NK-92 (cell line): ENCODE data around the gene NRG3.

ENCODE experiments used
- DNase-seq: peaks from one replicate; lab custom pipeline; 2025; ENCODE audit not compliant: unreplicated experiment; lab: John Stamatoyannopoulos, UW

NRG3 gene

GRCh38 chr10:81882011-81882410 is 7.0 kb downstream of the NRG3 start:
- no peak for DNase-seq

DNA sequence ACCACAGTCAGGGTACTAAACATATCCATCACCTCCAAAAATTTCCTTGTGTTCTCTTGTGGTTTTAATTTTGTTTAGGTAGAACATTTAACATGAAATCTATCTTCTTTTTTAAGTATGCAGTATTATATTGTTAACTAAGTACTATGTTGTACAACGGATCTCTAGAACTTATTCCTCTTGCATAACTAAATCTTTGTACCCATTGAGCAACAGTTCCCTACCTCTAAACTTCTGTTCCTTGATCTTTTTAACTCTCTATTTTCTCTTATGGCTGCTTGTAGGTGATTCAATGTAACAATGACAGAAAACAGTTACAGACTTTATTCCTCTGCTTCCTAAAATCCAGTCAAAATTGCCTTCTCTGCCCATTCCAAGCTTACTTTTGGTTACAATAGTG is 9.9 kb downstream of the NRG3 start:
- DNase-seq, result no peak

GRCh38 chr10:81885491-81885890 is 10.5 kb downstream of the NRG3 start:
- no peak for DNase-seq

DNA sequence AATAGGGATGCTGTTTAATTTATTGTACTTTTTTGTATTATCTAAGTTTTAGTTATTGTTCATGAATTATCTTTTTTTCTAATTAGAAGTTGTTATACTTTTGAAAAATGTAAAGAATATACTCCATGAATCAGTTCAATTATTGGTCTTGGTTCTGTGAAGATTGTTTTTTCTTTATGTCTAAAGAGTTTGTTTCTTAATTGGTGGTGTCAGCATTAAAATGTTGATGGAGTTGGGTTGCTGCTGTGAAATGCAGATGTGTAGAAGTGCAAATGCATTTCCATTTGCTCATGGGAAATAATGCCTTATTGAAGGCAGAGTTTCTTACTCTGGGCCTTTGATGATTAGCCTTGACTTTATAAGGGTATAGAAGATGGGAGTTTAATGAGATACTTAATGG is 11.9 kb downstream of the NRG3 start:
- DNase-seq, result no peak

GRCh38 chr10:81889181-81889769 is 14.3 kb downstream of the NRG3 start:
- DNase-seq, result no peak

DNA sequence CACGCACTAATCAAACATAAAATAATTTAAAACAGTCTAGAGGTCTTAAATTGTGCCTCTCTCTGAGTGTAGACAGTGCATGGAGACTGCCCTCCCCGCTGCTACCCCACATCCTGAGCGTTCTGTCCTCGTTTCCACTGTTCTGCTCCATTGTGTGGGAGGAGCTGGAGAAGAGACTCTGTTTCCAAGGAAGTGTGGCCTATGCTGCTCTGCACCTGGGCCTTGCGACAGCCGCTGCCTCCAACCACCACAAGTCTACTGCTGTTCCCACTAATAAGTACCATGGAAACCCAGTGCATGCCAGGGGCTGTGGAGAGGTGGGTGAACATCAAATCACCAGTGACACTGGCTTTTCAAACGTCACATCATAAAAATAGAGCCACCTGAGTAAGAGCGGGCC is 19.6 kb downstream of the NRG3 start:
- DNase-seq, result no peak

GRCh38 chr10:81898518-81898917 is 23.5 kb downstream of the NRG3 start:
- DNase-seq, result no peak

GRCh38 chr10:81900989-81901388 is 26.0 kb downstream of the NRG3 start:
- DNase-seq, result no peak

DNA sequence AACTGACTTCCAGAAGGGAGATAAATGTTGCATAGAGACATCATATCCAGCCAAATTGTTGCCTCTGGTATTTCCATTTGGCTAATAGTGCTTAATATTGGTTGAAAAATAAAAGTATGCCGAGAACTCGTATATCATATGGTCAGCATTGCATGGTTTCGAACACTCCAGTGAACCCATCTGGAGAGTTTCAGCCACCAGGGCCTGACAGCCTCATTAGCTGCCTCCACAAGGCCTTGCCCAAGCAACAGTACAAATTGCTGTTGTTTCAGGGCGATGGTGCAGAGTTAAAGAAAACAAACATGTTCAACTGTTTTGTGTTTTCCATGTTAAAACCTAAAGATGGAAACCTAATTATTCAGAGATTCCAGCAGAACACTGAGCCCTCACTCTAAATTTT is 28.5 kb downstream of the NRG3 start:
- DNase-seq, result no peak

GRCh38 chr10:81905161-81905560 is 30.2 kb downstream of the NRG3 start:
- DNase-seq, result no peak

DNA sequence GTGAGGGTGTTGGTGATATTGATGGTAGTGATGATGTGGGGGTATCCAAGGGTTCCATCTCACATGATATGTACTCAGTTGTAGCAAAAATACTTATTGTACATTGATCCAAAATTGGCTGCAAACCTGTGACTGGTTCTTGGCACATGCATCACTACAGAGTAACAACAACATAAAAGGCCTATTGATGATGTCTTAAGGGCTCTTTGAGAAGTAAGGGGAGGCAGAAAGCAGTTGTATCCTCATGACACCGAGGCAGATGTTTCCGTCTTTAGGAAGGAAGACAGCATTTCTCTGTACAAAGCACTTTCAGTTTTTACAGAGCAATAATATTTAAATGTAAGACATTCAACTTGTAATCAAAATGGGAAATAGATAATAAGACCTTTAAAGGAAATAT is 34.5 kb downstream of the NRG3 start:
- no peak for DNase-seq

- DNase-seq, result no peak
These were observed 36.3 kb downstream of the NRG3 start for GRCh38 chr10:81911328-81911727.

DNA sequence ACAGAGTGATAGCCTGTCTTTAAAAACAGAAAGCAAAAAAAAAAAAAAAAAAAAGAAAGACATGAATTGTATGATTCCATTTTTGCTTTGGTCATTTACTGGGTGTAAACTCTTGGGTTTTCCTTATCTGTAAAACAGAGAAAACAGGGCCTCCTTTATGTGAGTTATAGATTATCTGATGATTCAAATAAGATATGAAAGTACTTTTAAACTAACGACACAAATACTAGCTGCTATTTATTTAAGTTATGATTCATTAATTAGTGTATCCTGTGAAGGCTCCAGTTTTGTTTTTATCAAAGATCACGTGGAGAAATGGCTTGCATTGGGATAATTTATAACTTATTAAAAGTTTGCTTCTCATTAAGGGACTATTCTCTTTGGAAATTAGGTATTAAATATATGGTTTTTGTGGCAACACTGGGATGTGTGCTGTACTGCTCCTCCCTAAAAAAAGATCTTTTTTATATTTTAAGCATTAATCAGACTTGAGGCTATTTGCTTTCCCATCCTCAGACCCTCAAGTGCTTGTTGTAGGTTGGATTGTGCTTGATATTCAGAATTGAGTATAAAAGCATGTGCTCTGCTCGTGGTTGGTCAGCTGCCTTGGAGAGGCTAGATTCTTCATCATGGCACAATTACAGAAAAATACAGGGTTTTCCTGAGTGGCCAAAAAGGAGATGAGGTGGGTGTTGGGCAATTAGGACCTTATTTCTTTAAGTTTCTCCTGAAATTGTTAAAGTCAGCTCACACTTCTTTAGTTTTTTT is 39.9 kb downstream of the NRG3 start:
- no peak for DNase-seq

GRCh38 chr10:81915504-81915897 is 40.5 kb downstream of the NRG3 start:
- DNase-seq, result no peak

DNA sequence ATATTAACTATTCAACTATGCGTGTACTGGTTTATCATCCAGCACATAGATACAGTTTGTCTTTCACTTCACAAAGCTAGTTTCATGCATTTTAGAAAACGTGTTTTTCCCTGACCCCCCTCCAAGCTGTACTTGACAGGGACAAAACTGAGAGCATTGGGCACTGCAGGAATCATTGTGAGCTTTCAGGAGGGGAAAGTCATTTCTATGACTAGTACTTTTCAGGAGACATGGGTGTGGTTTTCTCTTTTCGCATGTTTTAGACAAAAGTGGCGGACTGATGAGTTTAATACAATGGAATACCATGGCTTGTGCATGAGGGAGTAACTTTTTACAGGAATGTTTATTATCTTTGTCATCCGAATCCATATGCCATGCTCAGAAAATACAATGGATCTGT is 42.7 kb downstream of the NRG3 start:
- no peak for DNase-seq

DNA sequence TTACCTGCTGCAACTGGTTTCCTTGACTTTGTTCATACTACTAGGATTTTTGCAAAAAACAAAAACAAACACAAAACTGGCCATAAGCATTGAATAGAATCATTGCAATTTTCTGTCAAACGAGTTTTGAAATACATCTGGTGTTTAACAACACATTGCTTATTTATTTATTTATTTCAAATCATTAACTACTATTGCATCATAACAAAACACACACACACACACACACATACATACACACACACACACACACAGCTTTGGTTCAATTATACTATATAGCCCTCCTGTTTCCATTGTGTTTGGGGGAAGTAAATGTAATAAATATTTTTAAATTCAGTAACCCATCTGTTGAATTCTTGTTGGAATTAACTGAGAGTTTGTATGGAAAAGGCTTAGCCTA is 43.8 kb downstream of the NRG3 start:
- DNase-seq, result no peak

DNA sequence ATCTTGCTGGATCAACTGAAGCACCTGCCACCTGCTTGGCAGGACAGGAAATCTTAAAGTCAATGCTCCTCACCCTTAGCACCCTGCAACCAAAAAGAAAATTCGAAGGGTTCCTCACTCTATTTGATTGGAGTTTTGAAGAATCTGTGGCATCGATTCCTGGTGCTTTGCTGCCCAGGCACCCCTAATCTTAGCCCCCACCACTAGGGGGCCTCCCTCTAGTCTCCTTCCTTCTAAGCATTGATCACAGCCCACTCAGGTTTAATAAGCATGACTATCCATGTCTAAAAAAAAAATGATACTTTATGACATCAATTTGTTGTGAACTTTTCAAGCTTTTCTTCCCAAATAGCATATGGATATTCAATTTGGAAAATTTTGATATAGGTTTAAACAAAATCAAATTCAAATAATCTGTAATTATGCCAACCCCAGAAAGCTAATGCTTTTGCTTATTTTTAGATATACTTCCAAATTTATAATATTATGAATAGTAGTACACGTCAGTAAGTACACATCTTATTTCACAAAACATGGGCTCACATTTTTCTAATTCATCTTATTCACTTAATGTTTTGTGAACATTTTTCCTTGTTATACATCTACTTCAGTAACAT is 45.3 kb downstream of the NRG3 start:
- no peak for DNase-seq

- DNase-seq, result no peak
These were observed 53.1 kb downstream of the NRG3 start for GRCh38 chr10:81928119-81928518.

GRCh38 chr10:81943583-81943982 is 68.6 kb downstream of the NRG3 start:
- DNase-seq, result no peak

DNA sequence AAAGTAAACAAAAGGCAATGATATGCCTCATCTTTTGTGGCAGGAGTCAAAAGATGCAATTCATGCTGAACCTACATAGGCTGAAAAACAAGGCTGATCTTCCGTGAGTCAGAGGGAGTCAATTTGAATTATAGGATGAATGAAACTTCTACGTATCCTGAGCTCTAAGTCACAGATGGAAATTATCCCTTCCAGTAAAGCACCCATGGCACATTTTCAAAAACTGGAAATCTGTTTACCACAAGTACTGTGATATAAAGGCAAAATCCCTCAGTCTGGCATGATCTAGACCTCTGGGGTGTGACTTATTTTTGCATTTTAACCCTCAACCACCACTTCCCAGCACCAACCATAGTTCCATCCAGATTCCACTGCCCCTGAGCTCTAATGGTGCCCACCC is 69.6 kb downstream of the NRG3 start:
- DNase-seq, result no peak

GRCh38 chr10:81949283-81949682 is 74.3 kb downstream of the NRG3 start:
- no peak for DNase-seq

- DNase-seq, result no peak
These were observed 75.4 kb downstream of the NRG3 start for GRCh38 chr10:81950358-81950757.

DNA sequence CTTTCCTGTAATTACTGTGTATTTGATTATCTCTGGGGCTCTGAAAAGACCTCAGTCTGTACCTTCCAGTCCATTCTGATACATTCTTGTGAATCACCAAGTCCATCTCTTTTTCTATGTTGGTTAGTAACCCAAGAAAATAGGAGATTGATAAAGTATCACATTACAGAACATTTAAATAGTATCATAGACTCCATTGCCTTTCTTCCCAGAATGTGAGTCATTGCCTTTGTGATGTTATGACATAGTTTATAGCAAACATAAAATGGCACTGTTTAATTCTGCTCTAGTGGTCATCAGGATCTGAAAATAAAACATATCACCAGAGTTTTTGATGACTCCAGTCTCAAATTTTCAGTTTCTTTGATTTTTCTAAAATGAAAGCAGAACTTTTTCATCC is 78.4 kb downstream of the NRG3 start:
- no peak for DNase-seq
